HG03066 (cell line): ENCODE data around the gene GJC2.
"Not testable (repeated sequence)": the region's sequence is repeated elsewhere in the genome, so short reads cannot be mapped to it uniquely, and the experiment has no call there.

Experiments
- ATAC-seq: cut with Tn5 transposase; IDR thresholded peaks from one replicate; pipeline ENCODE4 v1.9.1; 2021; ENCODE audit warnings: low read depth; ENCODE audit not compliant: unreplicated experiment

The GJC2 gene

DNA sequence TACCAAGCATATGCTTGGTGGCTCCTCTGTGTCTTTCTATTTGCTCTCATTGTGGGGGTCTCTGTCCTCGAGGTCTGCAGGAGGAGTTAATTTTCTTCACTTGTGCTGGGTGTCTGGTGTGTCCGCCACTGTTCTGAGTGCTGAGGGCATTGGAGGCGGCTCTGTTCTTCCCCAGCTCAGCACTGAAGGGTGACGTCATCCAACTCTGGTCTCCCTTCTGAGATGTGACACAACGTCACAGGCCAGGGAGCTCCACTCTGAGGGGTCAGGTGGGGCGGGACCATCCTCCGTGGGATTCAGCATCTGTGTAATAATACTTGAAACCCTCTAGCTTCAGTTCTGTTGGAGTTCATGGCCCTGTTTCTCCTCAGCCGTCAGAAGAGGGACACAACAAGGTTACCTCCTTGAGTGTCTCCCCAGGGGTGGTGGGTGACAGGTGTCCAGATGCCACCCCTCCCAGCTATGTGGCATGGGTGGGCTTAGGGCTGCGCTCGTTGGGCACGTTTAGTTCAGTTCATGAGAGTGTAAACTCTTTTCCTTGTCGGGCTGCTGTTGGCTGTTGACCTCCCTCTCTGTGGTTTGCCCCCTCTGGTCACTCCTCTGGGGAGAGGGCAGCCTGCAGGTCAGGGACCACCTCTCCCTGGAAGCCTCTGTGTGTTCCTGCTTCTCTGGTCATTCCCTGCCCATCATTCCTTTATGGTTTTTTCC is 19.0 kb downstream of the GJC2 start:
- no peak for ATAC-seq

DNA sequence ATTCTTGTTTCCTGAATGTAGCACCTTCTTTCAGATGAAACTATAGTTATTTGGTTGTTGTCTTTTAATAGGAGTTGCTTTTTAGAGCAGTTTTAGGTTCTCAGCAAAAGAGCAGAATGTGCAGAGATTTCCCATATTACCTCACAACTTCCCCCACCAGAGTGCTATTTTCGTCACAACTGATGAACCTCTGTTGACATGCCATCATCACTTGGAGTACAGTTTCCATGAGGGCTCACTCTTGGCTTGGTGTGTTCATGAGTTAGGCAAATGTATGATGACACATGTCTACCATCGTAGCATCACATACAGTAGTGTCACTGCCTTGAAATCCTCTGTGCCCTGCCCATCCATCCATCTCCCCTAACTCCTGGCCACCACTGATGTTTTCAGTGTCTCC is 19.6 kb downstream of the GJC2 start:
- no peak for ATAC-seq

DNA sequence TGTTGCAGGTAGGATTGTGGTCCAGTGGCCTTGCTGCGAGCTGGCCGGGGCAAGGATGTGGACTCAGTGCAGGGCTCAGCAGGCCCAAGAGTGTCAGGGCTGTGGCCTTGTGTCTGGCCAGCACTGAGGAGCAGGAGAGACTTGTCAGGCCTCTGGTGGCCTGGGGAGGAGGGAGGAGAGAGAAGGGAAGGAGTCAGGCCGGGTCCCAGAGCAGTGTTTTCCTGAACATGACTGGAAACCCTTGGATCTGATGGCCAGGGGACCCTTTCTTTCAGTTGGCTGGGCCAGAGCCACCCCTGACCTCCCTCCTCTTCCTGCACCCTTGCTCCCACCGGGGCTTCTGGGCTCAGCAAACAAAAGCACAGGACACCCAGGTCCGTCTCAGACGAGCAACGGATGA is 20.9 kb downstream of the GJC2 start:
- ATAC-seq, result no peak

DNA sequence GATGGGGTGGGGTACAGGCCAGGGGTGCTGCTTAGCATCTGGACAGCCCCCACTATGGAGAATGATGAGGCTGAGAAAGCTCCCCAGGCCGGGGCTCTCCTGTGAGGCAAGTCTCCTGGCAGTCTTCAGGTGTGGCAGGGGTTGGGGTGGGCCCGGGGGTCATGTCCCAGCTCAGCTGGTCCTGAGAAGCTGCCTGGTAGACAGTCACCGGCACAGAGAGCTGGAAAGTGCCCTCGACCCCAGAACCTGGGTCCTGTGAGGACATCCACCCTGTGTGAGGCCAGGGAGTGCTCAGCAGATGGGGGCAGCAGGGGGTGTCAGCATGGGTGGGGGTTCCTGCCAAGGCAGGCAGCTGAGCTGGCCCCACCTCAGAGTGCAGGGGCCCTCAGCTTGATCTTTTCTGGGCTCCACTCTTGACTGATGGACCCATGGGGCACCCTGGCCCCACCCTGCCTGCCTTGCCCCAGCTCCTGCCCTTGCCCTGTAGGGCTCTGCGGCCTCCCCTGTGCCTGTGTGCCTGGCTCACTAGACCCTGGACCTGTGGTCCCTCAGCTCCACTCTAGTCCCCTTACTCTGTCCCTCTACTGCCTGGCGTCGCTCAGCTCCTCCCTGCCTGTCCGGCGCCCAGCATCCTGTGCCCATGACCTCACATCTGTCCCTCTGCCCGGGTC is 21.6 kb downstream of the GJC2 start:
- ATAC-seq, result no peak

DNA sequence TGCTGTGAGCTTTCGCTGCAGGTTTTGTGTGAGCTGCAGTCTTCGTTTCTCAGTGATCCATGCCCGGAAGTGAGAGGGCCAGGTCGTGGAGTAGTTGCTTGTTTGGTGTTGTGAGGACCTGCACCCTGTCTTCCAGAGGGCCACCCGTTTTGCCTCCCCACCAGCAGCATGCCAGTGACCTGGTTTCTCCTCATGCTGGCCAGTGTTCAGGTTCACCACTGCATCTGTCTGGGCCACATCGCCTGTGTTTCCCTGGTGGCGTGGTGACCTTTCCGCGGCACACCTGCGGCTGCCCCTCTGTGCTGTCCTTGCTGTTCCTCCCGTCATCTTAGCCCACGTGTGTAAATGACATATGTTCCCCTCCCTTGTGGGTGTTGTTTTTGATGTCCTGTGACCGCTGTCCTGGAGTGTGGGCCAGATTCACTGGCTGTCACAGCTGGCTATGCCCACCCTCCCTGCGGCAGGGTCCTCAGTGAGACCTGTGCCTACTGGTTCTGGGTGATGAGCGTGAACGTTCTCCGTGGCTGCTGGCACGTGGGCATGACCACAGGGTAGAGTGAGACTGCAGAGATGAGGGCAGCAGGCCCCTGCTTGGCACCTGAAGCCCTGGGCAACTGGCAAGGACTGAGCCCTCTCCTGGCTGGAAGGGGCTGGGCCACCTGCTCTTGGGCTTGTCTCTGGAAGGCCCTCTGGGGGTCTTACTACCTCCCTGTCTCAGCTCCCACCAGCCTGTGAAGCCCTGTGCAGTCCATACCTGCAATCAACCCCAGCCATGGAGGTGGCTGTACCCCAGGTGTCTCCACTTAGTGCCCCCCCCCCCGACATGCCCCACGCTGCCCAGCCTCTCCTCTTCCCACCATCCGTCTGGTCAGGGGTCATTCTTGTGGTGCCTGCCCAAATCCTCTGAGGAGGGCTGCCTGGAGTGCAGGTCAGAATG is 23.1 kb downstream of the GJC2 start:
- ATAC-seq, result no peak

DNA sequence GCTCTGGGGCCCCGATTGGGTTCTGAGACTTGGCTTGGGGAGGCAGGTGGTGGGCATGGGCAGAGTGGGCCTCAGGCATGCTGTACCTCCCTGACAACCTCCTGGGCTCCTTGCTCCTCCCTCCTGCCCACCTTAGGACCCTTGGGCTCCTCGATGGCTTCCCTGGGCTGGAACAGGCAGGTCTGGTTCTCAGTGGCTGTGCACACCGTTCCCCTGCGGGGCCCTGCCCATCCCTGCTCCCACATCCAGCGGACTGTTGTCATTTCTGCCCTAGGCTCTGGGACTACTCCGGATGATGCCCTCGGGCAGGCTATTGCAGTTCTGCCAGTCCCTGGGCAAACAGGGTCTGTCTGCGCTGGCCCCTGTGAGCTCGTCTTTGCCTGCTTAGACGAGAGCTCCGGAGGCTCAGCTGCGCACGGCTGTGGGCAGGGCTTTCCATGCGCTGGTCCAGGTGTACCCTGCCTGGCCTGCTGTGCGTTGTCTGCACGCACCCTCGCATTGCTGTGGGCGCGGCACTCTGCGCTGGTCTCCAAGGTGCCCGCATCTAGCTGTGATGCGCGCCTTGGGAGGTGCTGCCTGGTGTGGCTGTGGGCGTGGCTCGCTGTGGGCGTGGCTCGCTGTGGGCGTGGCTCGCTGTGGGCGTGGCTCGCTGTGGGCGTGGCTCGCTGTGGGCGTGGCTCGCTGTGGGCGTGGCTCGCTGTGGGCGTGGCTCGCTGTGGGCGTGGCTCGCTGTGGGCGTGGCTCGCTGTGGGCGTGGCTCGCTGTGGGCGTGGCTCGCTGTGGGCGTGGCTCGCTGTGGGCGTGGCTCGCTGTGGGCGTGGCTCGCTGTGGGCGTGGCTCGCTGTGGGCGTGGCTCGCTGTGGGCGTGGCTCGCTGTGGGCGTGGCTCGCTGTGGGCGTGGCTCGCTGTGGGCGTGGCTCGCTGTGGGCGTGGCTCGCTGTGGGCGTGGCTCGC is 24.1 kb downstream of the GJC2 start:
- not testable (repeated sequence) for ATAC-seq

DNA sequence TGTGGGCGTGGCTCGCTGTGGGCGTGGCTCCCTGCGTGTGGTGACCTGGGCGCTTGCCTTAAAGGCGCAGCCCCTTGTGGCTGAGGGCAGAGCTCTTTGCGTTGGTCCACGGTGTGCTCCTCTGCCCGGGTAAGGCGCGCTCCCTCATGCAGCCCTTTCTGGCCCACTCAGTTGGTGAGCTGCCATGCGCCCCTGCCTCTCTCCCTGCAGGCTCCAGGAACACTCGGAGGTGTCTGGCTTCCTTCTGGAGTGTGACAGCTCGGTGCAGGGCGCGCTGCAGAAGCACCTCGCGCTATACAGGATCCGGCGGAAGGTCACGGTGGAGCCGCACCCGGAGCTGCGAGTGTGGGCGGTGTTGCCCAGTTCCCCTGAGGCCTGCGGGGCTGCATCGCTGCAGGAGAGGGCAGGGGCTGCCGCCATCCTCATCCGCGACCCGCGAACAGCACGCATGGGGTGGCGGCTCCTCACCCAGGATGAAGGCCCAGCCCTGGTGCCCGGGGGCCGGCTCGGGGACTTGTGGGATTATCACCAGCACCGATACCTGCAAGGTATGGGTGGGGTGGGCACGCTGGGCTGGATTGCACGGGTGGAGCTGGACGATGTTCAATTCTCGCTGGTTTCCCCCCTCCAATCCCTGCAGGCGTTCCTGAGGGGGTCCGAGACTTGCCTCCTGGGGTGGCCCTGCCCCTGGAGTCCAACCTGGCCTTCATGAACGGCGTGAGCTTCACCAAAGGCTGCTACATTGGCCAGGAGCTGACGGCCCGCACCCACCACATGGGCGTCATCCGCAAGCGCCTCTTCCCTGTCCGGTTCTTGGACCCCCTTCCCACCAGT is 25.0 kb downstream of the GJC2 start:
- no peak for ATAC-seq

DNA sequence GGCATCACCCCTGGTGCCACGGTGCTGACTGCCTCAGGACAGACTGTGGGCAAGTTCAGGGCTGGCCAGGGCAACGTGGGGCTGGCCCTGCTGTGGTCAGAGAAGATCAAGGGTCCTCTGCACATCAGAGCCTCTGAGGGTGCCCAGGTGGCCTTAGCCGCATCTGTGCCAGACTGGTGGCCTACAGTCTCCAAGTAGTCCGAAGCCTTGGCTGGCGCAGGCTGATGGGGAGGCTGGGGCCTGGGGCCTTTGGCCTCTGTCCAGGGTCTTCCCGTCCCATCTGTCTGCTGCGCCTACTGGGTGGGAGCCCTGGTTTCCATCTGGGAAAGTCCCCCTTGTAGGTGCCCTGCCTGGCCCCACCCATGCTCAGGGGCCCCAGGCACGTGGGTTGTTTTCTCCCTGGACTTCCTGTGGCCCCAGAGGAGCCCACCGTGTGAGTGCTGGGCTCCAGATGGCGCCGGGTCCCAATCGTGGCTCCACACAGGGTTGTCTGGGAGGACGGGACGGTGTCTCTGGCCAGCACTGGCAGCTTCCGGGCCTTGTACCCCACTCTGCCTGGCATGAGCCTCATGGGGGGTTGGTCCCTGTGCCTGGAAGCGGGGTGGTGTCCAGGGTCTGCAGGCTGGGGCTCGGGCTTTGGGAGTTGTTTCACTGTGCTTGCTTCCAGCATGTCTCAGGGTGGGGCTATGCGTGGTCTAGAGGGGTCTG is 25.7 kb downstream of the GJC2 start:
- no peak for ATAC-seq

DNA sequence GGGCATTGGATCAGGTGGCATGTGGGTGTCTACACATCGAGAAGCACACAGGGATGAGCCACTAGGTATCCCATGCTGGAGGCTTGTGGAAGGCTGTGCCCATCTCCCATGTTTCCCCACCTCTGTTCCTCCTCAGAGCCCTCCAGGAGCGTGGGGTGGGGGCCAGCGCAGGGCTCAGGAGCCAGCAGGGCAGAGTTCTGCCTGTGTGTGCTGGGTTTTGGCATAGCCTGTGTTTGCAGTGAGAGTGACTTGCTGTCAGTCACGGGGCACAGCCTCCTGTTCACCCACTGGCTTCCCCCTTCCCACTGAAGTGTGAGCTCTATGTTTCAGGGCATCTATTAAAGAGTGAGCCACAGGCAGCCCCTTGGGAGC is 26.3 kb downstream of the GJC2 start:
- no peak for ATAC-seq

DNA sequence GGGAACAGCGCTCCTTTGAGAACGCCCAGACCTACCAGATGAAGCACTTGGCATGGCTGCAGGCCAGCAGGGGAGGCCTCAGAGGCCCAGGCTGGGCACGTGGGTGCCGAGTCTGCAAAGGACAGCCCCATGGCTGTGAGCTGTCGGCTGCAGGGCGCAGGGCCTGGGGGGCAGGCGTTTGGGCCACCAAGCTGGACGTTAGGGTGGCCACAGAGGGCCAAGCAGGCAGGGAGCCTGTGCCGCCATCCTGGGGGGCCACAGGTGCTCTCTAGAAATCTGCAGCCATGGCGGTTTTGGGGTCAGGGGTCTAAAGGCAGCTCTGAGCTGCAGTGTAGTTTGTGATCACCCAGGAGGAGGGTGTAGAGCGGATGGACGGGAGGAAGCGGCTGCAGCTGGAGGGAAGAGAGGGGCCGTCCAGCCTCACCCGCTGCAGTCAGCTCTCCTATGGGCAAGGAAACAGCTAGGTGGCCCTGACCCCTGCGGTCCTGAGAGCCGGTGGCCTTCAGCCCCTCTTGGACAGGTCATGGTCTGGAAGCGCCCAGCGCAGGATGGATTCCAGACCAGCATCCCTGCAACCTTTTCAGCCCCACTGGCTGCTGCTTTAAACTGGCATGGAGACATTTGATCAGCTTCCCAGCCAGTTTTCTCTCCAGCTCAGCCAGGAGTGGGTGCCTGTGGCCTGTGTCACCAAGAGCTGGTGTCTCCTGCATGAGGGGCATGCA is 26.9 kb downstream of the GJC2 start:
- no peak for ATAC-seq

DNA sequence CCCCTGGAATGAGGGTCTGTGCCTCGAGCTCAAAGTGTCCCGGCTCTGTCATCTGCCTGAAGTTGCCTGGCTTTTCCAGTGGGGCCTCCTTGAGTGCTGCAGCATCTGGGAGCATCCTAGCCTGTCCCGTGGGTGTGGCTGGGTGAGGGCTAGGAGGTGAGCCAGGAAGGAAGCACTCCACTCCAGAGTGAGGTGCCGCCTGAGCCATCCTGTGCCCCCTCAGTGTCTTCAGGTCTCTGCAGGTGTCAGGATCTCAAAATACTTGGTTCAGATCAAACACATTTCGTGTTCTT is 27.4 kb downstream of the GJC2 start:
- ATAC-seq, result no peak

DNA sequence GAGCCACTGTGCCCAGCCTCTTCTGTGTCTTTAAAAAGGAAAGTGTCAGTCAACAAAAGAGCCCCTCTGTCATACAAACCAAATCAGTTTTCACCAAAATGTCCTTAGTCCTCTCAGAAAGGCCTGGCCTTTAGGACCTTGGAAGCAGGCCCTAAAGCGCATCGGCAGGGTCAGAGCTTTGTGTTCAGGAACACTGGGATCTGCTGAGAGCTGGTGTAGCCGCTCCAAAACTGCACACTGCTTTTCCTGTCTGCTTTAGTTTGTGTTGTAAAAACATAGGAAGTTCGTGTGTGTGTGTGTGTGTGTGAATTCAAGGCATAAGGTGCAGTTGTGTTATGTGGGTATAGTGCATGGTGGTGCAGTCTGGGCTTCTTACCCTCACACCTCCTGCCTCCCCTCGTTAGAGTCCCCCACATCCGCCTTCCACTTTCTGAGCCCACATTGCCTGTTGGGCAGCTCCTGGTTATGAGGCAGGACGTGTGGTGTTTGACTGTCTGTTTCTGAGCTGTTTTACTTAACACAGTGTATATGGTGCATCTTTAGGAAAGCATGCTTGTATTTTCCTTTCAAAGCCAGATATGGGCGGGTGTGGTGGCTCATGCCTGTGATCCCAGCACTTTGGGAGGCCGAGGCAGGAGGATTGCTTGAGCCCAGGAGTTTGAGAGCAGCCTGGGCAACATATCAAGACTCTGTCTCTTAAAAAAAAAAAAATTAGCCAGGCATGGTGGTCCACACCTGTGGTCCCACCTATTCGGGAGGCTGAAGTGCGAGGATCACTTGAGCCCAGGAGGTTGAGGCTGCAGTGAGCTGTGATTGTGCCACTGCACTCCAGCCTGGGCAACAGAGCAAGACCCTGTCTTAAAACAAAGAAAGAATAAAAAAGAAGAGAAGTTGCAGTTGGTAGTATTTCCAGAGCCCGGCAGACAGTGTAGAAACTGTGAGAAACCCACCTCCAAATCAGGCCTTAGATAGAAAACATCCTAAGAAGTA is 28.3 kb downstream of the GJC2 start:
- no peak for ATAC-seq

DNA sequence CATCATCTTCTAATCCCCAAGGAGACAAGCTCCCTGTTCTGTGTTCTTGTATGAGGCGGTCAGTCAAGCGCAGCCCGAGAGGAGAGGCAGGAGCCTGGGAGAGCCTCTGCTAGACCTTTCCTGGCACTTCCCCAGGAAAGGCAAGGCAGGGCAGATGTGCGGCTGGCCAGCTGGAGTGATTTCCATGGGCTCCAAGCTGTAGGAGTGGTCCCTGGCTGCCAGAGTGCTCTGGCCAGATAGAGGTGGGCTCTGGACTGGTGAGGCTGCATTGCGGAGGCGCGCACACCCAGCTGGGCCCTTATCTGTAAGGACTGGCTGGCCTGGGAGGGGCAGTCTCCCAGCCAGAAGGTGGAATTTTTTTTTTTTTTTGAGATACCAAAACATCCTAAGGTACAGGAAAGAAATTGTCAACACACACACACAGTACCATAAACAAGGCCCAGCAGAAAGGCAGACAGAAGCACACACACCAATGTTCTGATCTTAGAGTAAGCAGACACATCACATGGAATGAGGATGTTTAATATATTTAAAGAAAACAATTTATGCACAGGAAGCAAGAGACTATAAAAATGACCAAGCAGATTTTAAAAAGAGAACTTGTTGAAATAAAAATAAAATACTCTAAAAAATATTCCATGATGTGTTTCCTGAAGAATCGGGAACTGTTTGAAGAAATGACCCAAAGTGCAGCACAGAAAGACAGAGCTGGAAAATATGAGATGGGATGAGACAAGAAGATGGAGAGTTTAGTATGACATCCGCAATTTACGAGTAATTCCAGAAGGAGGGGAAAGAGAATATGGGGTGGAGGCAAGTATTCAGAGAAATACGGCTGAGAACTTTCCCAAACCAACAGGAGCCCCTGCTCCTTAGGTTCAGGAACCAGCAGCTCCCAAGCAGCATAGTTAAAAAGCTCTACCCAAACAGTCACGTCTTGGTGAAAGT is 29.3 kb downstream of the GJC2 start:
- no peak for ATAC-seq

DNA sequence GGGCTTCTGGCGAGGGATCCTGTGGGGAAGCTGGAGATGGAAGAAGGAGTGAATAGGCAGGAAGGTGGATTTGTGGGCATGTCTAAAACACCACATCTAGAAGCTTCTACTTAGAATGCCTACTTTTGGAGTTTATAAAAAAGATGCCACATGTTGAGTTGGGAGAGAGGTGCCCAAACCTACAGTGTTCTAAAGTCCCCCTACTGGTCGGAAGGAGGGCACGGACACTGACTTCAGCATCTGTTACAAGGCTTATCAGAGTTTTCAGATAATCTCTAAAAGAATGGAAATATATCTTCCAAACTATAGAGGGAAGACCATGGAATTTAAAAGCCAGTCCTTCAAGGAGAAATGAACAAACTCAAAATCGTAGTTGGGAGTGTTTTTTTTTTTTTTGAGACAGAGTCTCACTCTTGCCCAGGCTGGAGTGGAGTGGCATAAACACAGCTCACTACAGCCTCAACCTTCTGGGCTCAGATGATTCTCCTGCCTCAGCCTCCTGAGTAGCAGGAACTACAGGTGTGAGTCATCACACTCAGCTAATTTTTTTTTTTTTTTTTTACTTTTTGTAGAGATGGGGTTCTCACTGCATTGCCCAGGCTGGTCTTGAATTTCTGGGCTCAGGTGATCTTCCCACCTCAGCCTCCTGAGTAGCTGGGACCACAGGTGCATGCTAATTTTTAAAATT is 30.7 kb downstream of the GJC2 start:
- no peak for ATAC-seq

DNA sequence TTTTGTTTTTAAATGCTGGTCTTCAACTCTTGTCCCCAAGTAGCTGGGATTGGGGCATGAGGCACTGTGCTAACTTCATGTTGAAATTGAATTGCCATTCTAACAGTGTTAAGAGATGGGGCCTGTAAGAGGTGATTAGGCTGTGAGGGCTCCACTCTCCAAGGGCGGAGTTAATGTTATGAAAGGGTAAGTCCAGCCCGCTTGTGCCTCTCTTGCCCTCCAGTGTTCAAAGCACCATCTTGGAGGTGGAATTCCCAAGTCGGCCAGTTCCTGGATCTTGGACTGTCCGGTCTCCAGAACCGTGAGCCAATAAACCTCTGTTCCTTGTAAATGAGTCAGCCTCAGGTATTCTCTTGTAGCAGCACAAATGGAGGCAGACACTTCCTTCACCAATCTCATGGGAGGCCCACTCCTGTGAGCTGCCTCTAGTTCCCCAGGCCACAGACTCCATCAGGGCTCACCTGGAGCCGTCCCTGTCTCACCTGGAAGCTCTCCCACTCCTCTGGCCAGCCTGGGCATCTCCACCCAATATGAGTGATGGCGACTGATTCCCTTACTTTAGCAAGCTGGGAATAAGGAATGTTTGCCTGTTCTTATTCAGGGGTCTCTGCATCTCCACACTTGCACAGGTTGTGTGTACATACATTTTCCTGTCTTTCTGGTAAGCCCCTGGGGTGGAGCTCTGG is 31.4 kb downstream of the GJC2 start:
- ATAC-seq, result no peak
